Measurements from ENCODE around the gene TENT5C.

Gene TENT5C

DNA sequence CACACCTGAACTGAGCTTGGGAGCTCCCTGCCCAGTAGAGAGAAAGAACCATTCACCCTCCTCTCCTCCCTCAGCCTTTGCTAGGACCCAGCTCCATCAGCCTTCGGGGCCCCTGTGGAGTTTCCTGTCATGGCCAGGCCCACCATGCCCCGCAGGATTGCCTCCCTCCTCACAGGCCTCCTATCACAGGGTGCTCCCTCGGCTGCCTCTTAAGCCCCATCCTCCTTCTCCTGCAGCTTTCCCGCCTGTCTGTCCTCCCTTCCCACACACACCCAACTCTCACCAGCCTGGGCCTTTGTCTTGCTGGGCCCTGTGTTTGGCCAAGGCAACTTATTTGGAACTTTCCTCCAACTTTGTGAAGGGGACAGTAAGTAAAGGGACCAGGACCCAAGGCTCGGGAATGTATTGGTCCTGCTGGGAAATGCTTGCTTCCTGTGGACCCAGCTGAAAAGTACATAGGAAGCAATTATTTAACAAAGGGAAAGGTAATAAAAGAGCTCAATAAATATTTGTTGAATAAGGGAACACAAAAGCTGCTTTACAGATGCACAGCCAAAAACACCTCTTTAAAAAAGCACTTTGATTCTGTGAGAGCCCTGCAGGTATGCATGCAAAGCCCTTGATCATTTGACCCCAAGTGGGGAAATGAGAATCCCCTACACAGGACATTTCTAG, 31.6 kb upstream of the TENT5C start:
- no peak for DNase-seq

GRCh38 chr1:117575586-117576225, 30.1 kb upstream of the TENT5C start:
- DNase-seq: no peak

DNA sequence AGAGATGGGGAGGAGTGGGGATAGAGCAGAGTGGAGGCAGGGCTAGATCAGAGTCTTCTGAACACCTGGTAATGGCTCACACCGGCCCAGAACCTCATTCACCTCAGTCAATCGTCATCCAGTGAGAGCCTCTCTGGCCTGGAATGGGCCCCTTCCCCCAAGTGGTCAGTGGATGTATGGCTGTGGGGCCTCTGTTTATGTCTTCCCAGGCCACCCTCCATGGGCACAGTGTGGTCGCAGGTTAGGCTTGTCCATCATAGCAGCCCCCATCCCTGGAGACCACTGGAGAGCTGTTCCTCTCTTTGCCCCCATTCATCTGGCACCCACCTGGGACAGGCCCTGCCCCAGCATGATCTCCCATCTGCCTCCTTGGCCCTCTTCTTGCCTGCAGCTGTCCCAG, 29.6 kb upstream of the TENT5C start:
- no peak for DNase-seq

DNA sequence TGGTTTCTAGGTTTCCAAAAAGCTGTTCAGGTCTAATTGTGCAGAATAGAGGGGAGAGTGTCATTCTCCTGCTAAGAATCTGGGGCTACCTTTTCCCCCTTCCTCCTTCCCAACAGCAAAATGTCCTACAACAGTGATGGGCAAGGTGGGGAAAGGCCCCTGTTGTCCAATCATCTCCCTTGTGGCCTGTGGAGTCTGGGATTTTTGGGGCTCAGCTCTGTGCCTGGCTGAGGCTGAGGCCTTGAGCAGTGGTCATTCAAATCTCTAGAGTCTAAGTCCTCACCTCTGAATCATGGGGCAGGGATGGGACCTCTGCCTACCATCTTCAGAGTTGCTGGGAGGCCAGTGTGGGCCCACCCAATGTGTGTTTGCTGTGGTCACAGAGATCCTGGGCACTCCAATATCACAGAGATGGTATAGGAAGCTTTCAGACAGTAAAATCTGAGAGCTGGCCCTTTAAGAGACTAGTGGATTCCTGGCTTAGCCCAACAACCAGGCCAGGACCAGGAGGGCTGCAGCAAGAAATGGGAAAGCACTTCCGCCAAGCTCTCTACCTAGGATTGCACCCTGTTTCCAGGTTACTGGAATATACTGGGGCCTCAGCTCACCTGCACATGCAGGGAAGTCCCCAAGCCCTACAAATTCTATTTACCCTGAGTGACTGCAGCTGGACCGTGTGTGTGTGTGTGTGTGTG, 28.5 kb upstream of the TENT5C start:
- no peak for DNase-seq

- no peak for DNase-seq
These were observed 27.4 kb upstream of the TENT5C start for GRCh38 chr1:117578466-117578865.

DNA sequence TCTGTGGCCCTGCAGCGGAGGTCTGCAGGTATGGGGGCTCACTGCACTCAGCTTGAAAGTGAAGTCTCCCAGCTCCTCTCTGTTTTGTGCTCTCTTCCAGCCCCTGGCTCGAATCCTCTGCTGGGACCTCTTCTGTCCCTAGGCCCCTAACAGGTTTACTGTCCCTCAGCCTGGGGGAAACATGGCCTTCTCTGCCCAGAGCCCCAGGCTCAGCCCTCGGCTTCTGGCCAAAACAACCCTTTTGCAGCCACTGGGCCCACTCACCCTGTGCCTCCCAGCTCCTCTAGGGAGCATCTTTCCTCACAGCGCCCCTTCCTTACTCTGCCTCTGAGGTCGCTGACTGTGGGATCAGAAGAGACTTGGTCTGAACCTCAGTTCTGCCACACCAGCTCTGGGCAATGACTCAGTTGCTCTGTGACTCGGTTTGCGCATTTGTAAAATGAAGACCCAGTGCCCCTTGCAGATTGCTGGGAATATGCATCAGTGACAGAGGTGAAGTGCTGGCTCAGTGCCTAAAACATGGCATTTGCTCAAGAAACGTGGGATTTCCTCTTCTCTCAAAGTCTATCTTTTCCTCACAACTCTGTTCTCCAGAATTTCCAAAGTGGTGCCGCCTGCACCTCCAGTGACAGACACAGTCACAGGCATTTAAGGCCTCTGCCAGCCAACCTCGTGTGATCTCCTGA, 26.5 kb upstream of the TENT5C start:
- no peak for DNase-seq

- no peak for DNase-seq
These were observed 25.4 kb upstream of the TENT5C start for GRCh38 chr1:117580436-117580835.

GRCh38 chr1:117580882-117581281, 25.0 kb upstream of the TENT5C start:
- DNase-seq: no peak

GRCh38 chr1:117581391-117581943, 24.4 kb upstream of the TENT5C start:
- no peak for DNase-seq

DNA sequence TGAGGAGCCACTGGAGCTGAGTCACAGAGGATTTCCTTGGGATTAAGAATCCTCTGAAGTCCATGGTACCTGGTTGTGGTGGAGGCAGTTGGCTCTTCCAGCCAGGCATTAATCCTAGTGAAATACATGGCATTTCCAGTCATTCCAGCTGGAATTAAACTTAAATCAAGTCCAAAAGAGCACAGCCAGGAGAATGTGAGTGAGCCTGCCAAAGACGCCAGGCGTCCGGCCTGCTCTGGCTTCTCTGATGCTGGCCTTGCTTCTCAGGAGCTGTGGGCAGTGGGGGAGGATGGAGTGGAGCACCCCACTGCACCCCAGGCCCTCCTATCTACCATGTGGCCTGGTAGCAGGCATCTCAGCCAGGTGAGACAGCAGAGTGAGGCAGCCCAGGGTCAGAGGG, 23.4 kb upstream of the TENT5C start:
- DNase-seq: no peak

GRCh38 chr1:117583247-117583646, 22.6 kb upstream of the TENT5C start:
- DNase-seq: no peak

GRCh38 chr1:117584181-117584580, 21.7 kb upstream of the TENT5C start:
- DNase-seq: no peak

GRCh38 chr1:117585086-117585485, 20.8 kb upstream of the TENT5C start:
- DNase-seq: no peak

DNA sequence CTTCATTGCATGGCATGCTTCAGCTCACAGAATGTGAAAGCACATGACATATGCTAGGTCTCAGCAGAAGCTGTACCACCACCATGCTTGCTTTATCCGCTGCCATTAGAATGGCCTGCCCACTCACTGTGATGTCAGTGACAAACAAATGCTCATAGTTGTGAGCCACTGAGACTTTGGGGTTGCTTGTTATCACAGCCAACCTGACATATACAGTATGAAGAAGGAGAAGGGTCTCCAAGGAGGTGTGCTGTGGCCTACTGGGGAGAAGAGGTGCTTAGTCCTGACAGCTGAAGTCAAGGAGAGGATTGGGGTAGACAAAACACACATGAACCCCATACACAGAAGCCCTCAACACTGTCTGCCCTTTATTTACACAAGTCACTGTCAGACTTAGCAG, 19.5 kb upstream of the TENT5C start:
- DNase-seq: no peak

- DNase-seq: no peak
These were observed 18.9 kb upstream of the TENT5C start for GRCh38 chr1:117586747-117587498.

DNA sequence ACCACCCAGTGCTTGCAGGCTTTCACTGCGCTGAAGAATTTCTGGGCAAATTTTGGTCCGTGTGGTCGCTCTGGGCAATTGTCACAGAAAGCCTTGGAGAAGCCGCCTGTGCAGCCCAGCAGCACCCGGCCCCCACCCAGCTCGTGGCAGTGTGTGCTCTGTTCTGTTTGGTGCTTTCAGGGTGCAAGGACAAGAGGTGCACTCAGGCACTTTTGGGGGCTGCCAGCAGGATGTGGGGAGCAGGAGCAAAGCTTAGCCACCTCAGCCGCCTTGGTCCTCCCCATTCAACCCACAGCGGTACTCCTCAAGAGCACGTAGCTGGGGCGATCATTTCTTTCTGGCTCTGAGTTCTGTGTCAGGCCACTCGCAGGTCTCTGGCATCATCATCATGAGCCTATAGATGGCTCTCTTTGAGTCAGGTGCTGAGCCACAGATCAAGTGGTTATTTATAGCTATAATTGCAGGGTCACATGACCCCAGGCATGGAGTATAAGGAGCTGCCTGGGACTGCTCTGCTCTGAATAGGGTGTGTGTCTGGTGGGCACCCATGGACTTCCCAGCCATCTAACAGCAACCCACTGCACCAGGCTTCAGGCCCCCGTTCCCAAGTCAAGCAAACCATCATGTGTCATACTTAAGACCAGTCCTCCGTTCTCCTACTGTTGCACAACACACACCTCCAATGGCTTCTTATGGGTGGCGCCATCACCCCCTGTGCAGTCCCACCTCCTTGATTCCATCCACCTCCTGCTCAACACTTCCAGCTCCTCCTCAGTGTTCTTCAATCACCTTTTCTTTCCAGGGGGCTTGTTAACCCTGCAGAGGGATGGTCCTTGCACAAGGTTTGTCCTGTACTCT, 18.1 kb upstream of the TENT5C start:
- no peak for DNase-seq

- no peak for DNase-seq
These were observed 16.3 kb upstream of the TENT5C start for GRCh38 chr1:117589544-117589943.

- DNase-seq: no peak
These were observed 15.4 kb upstream of the TENT5C start for GRCh38 chr1:117590273-117590925.

GRCh38 chr1:117591252-117591651, 14.6 kb upstream of the TENT5C start:
- DNase-seq: no peak

- DNase-seq: no peak
These were observed 13.7 kb upstream of the TENT5C start for GRCh38 chr1:117592155-117592554.
